WTC11 (cell line): ENCODE results near the gene IPO13. TPM values are rescaled to one million over a fixed set of nuclear protein-coding genes. Genes with fewer than 3 reads are reported as not detected.

Source experiments
- ATAC-seq: fragments of 200-7000 bp; cut with Tn5 transposase; 2 replicates; pipeline ENCODE4 v1.10.0; 2021; ENCODE audit warnings: mild to moderate bottlenecking, moderate library complexity
- CTCF ChIA-PET: fragments of 300-600 bp; sonication (Branson Sonifier 250); formaldehyde crosslinking; loops from one replicate; lab custom pipeline; 2021; ENCODE audit warnings: antibody characterized with exemption; lab: Charles Lee
- POLR2A ChIA-PET: fragments of 350-600 bp; sonication (Branson Sonifier 250); formaldehyde crosslinking; loops from one replicate; lab custom pipeline; 2021; ENCODE audit warnings: antibody characterized with exemption; lab: Charles Lee
- DNase-seq: peaks from one replicate; pipeline ENCODE4 v3.0.0; 2021; ENCODE audit warnings: low spot score
- H3K27ac Mint-ChIP-seq: 2 replicates; pipeline ENCODE4 v1.8.0; 2021; ENCODE audit warnings: mixed read lengths
- H3K27me3 Mint-ChIP-seq: 2 replicates; pipeline ENCODE4 v1.8.0; 2021; ENCODE audit warnings: low read depth, mild to moderate bottlenecking, moderate library complexity, mixed read lengths
- H3K36me3 Mint-ChIP-seq: 2 replicates; pipeline ENCODE4 v1.8.0; 2021; ENCODE audit warnings: mixed read lengths
- H3K4me1 Mint-ChIP-seq: 2 replicates; pipeline ENCODE4 v1.8.0; 2022; ENCODE audit warnings: mixed read lengths
- H3K4me3 Mint-ChIP-seq: 2 replicates; pipeline ENCODE4 v1.8.0; 2021; ENCODE audit warnings: mild to moderate bottlenecking, moderate library complexity, mixed read lengths
- H3K9me3 Mint-ChIP-seq: 2 replicates; pipeline ENCODE4 v1.8.0; 2021; ENCODE audit warnings: mixed read lengths
- AFF4 ChIP-seq: sonication (generic); formaldehyde crosslinking; IDR thresholded peaks from 2 replicates; pipeline ENCODE4 v1.8.1; 2023; ENCODE audit warnings: mild to moderate bottlenecking, missing genetic modification reagents, borderline replicate concordance
- ELF4 ChIP-seq: sonication (generic); formaldehyde crosslinking; IDR thresholded peaks from 2 replicates; pipeline ENCODE4 v1.8.1; 2022; ENCODE audit warnings: low read depth, mild to moderate bottlenecking, moderate library complexity, missing genetic modification reagents
- EMX1 ChIP-seq: fragments of 250-450 bp; sonication (Bioruptor Pico); IDR thresholded peaks from 2 replicates; pipeline ENCODE4 v1.8.0; 2021; ENCODE audit warnings: mild to moderate bottlenecking
- FOXK1 ChIP-seq: sonication (generic); formaldehyde crosslinking; IDR thresholded peaks from 2 replicates; pipeline ENCODE4 v1.8.0; 2022; ENCODE audit warnings: mild to moderate bottlenecking, moderate library complexity, missing genetic modification reagents
- FOXP4 ChIP-seq: sonication (generic); formaldehyde crosslinking; IDR thresholded peaks from 2 replicates; pipeline ENCODE4 v1.8.0; 2022; ENCODE audit warnings: mild to moderate bottlenecking, missing genetic modification reagents
- GTF2I ChIP-seq: fragments of 250-450 bp; sonication (Bioruptor Pico); conservative IDR thresholded peaks from 2 replicates; pipeline ENCODE4 v1.4.0; 2021; ENCODE audit warnings: mild to moderate bottlenecking
- MLX ChIP-seq: sonication (generic); formaldehyde crosslinking; IDR thresholded peaks from 2 replicates; pipeline ENCODE4 v1.8.1; 2023; ENCODE audit warnings: mild to moderate bottlenecking, missing genetic modification reagents, moderate library complexity
- MYBL2 ChIP-seq: sonication (generic); formaldehyde crosslinking; IDR thresholded peaks from 2 replicates; pipeline ENCODE4 v1.8.1; 2023; ENCODE audit warnings: mild to moderate bottlenecking, moderate library complexity, missing genetic modification reagents
- NFATC4 ChIP-seq: fragments of 250-450 bp; sonication (Bioruptor Pico); IDR thresholded peaks from 2 replicates; pipeline ENCODE4 v1.9.0; 2021; ENCODE audit warnings: mild to moderate bottlenecking
- OVOL2 ChIP-seq: fragments of 250-450 bp; sonication (Bioruptor Pico); IDR thresholded peaks from 2 replicates; pipeline ENCODE4 v1.9.0; 2021; ENCODE audit warnings: mild to moderate bottlenecking, borderline replicate concordance
- SMAD3 ChIP-seq: sonication (generic); formaldehyde crosslinking; IDR thresholded peaks from 2 replicates; pipeline ENCODE4 v1.8.0; 2022; ENCODE audit warnings: missing genetic modification reagents, mild to moderate bottlenecking, borderline replicate concordance
- TEAD4 ChIP-seq: sonication (generic); formaldehyde crosslinking; IDR thresholded peaks from 2 replicates; pipeline ENCODE4 v1.8.0; 2022; ENCODE audit warnings: mild to moderate bottlenecking, missing genetic modification reagents
- USF1 ChIP-seq: sonication (generic); formaldehyde crosslinking; IDR thresholded peaks from 2 replicates; pipeline ENCODE4 v1.8.0; 2022; ENCODE audit warnings: mild to moderate bottlenecking, missing genetic modification reagents
- ZNF532 ChIP-seq: fragments of 250-450 bp; sonication (Bioruptor Pico); IDR thresholded peaks from 2 replicates; pipeline ENCODE4 v1.9.0; 2021; ENCODE audit warnings: mild to moderate bottlenecking, borderline replicate concordance
- ZNF671 ChIP-seq: fragments of 250-450 bp; sonication (Bioruptor Pico); IDR thresholded peaks from 2 replicates; pipeline ENCODE4 v1.8.0; 2021; ENCODE audit warnings: mild to moderate bottlenecking
- total RNA-seq: library from RNA; stranded (reverse); gene quantifications from 3 replicates; pipeline ENCODE4 v1.2.3, GENCODE V29; 2021

Gene IPO13
- total RNA-seq, 1 experiment from 2014 or later = 24.2 TPM

- TF ChIP-seq MLX (no peak), USF1 (no peak), EMX1 (CRISPR knock-in tag) (no peak), ELF4 (CRISPR knock-in tag) (no peak), FOXK1 (CRISPR knock-in tag) (no peak), ZNF671 (no peak), GTF2I (CRISPR knock-in tag) (no peak), ZNF532 (no peak), SMAD3 (CRISPR knock-in tag) (no peak), NFATC4 (CRISPR knock-in tag) (no peak), OVOL2 (CRISPR knock-in tag) (no peak), TEAD4 (CRISPR knock-in tag) (no peak), AFF4 (CRISPR knock-in tag) (no peak), FOXP4 (CRISPR knock-in tag) (no peak)
Observed at GRCh38 chr1:43944860-43945259, 1.9 kb upstream of the IPO13 start (continued).

GRCh38 chr1:43945674-43946235 is 995 bp upstream of the IPO13 start:
- POLR2A ChIA-PET = interaction anchor here (0.7 to 1.5 kb wide), 3 partner anchors 15 to 295 kb away, joined by 3 to 4 read pairs (median 3); partner anchors contain the start of gene KDM4A

More at GRCh38 chr1:43945674-43946235, 995 bp upstream of the IPO13 start:
- Mint-ChIP-seq H3K4me3 (peak overlapping the region; percentile 83), H3K27me3 (no peaks in the 10 kb centered on the region), H3K27ac (peak overlapping the region; percentile 93), H3K4me1 (peaks cover 37% of the 10 kb centered on the region), H3K36me3 (peaks cover 5% of the 10 kb centered on the region; the same call in 1 of the 2 replicates), H3K9me3 (no peaks in the 10 kb centered on the region)
- no peak for TF ChIP-seq MYBL2 (CRISPR knock-in tag)
- TF ChIP-seq MLX = no peak
- ATAC-seq (no peak), DNase-seq (no peak)
- CTCF ChIA-PET = interaction anchor here (0.6 to 9.9 kb wide), 10 partner anchors 11 to 239 kb away, joined by 3 to 172 read pairs (median 4); partner anchors contain the start of genes ARTN, ATP6V0B, DPH2 and ST3GAL3
